ENCODE measurements around the gene MLLT6. TPM values are rescaled to one million over a fixed set of nuclear protein-coding genes. Genes with fewer than 3 reads are reported as not detected.

The MLLT6 gene
- total RNA-seq, 6 experiments from 2014 or later: 26.5 to 31.5 (median 30.2) TPM

DNA sequence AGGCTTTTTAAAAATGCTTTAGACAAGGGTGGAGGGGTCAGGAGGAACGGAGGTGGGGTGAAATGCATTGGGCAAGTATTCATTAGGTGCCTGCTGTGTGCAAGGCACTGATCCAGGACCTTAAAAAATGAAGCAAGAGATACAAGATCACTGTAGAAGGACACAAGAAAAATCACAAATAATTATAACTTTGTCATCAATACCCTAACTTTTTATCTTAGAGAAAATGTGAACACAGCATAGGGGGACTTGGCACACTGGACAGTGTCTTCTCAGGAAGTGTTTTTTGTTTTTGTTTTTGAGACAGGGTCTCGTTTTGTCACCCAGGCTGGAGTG, 37.3 kb upstream of the MLLT6 start:
- TF ChIP-seq, protein P1, sequence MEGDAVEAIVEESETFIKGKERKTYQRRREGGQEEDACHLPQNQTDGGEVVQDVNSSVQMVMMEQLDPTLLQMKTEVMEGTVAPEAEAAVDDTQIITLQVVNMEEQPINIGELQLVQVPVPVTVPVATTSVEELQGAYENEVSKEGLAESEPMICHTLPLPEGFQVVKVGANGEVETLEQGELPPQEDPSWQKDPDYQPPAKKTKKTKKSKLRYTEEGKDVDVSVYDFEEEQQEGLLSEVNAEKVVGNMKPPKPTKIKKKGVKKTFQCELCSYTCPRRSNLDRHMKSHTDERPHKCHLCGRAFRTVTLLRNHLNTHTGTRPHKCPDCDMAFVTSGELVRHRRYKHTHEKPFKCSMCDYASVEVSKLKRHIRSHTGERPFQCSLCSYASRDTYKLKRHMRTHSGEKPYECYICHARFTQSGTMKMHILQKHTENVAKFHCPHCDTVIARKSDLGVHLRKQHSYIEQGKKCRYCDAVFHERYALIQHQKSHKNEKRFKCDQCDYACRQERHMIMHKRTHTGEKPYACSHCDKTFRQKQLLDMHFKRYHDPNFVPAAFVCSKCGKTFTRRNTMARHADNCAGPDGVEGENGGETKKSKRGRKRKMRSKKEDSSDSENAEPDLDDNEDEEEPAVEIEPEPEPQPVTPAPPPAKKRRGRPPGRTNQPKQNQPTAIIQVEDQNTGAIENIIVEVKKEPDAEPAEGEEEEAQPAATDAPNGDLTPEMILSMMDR (IDR thresholded peaks at IDR 0.05): no peak; the same call in 1 of the 2 replicates
- H3K4me1 Mint-ChIP-seq (ENCODE audit: low read depth): 0 out of 2 replicates have a peak, but pooled peaks cover 6% of the 10 kb centered on the region
- no peaks in the 10 kb centered on the region for H3K36me3 Mint-ChIP-seq (ENCODE audit: low read depth)
- H3K4me3 Mint-ChIP-seq: no peak overlapping the region
- no peaks in the 10 kb centered on the region for H3K9me3 Mint-ChIP-seq
- DNase-seq: no peak
- no peak overlapping the region for H3K27ac Mint-ChIP-seq
- peaks cover 42% of the 10 kb centered on the region for H3K27me3 Mint-ChIP-seq (ENCODE audit: insufficient read depth)

DNA sequence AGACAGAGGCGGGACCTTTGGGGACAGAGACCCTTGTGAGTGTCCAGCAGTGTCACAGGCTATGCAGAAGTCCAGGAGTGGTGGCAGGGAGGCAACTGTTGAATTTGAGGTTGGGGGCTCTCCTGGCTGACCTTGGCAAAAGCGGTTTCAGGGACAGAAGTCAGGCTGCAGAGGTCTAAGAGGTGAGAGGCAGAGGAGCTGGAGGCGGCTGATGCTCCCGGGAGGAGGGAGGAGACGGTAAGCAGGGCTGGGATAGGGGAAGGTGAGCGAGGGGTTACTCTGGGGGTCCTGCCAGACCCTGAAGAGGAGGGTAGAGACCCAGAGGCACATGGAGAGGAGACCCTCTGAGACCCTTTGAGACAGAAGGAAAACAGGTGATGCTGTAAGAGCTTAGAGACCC, 35.6 kb upstream of the MLLT6 start:
- Mint-ChIP-seq H3K9me3 (no peaks in the 10 kb centered on the region), H3K27me3 (ENCODE audit: insufficient read depth) (peaks cover 38% of the 10 kb centered on the region), H3K4me1 (ENCODE audit: low read depth) (0 out of 2 replicates have a peak, but pooled peaks cover 6% of the 10 kb centered on the region), H3K27ac (no peak overlapping the region), H3K36me3 (ENCODE audit: low read depth) (no peaks in the 10 kb centered on the region), H3K4me3 (no peak overlapping the region)
- no peak for DNase-seq
- TF ChIP-seq, protein P1 (IDR thresholded peaks at IDR 0.05): no peak

DNA sequence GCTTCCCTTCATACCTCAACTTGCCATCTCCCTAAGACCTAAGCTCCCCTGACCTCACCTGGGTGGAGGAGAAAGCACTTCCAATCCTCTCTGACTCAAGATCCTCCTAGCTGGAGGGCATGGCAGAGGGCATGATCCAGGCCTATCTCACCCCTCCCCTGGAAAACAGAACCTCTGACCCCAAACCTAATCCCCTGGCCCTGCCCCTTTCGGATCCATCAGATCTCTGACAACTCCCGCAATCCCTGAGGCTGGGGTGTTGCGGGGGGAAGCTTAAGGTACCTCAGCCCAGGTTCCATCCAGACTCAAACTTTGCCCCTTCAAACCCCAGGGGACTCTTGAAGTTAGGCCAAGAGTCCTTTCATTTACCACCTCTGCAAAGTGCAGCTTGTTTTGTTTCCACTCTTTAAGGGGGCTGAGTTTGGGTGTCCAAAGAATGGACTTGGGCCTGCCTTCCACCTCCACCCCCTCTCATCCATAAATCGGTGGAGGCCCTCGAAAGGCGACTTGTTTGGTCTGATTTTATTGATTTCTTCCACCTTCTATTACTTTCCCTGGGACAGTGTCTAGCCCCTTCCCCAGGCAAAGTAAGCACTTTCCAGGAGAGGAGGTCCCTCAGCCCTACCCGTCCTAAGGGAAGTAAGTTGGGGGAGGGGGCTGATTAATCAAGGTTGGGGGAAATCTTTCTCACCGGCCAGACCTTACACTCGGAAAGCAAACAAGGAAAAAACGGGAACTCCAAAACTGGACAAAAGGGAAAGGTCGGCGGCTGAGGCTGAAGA, 32.9 kb upstream of the MLLT6 start:
- H3K27me3 Mint-ChIP-seq (ENCODE audit: insufficient read depth): peaks cover 36% of the 10 kb centered on the region
- no peak overlapping the region for H3K27ac Mint-ChIP-seq
- DNase-seq: no peak
- H3K36me3 Mint-ChIP-seq (ENCODE audit: low read depth): no peaks in the 10 kb centered on the region
- TF ChIP-seq, protein P1 (IDR thresholded peaks at IDR 0.05): no peak
- H3K9me3 Mint-ChIP-seq: no peaks in the 10 kb centered on the region
- H3K4me1 Mint-ChIP-seq (ENCODE audit: low read depth): peaks cover 26% of the 10 kb centered on the region
- H3K4me3 Mint-ChIP-seq: no peak overlapping the region

DNA sequence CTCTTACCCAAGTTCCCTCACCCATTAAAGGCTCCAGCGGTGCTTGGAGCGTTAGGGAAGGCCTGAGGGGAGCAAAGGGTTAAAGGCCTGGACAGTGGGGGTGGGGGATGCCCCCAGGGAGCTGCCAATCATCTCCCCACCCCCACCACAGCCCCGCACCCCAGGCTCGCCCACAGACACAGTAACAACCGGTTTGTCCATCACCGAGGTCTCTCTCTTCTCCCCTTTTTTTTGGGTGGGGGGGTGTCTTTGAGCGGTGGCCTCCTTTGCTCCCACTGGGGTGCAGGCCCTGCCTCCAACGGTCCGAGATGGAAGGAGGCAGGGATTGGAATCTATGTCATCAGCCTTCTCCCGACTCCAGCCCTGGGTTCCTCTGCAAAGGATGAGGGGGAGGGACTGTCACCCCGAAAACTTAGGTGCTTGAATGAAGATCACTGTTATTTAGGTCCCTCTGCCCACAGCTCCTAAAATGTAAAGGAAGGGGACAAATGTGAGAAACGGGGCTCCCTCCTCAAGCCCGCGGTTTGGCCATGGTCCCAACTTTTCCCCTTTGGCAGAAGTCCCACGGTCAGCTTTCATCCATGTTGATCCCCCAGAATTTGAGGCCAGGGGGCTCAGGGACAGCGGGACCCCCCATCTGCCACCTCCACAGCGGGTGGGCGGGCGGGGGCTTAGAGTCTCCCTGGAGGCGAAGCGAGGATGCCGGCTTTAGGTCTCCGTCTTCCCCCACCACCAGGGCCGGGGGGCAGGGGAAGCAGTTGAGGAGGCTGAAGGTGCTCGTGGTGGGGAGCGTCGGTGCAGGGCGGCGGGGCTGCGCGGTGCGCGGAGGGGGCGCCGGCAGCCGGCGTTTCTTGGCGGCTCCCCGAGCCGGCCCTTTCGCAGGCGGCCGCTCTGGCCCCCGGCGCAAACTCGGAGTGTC, 32.0 kb upstream of the MLLT6 start:
- Mint-ChIP-seq H3K27ac (no peak overlapping the region), H3K4me3 (no peak overlapping the region), H3K9me3 (no peaks in the 10 kb centered on the region), H3K36me3 (ENCODE audit: low read depth) (no peaks in the 10 kb centered on the region), H3K4me1 (ENCODE audit: low read depth) (peaks cover 28% of the 10 kb centered on the region), H3K27me3 (ENCODE audit: insufficient read depth) (peaks cover 36% of the 10 kb centered on the region)
- no peak for DNase-seq
- TF ChIP-seq, protein P1 (IDR thresholded peaks at IDR 0.05): no peak

DNA sequence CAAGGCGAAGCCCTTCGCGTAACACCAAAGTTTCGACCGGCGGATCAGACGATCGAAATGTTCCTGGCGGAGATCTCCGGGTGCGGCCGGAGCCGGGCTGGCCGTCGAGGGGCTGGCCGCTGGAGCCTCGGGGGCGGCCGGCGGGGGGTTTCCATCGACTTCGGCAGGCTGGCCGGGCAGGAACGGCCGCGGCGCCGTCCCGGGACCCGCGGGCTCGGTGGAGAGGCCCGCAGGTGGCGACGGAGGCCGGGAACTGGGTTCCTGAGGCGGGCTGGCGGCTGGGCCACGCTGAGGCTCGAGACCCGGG, 31.4 kb upstream of the MLLT6 start:
- TF ChIP-seq, protein P1 (IDR thresholded peaks at IDR 0.05): no peak
- no peak overlapping the region for H3K27ac Mint-ChIP-seq
- H3K9me3 Mint-ChIP-seq: no peaks in the 10 kb centered on the region

More for the DNA sequence above, 31.4 kb upstream of the MLLT6 start:
- Mint-ChIP-seq H3K4me3 (no peak overlapping the region), H3K27me3 (ENCODE audit: insufficient read depth) (peaks cover 30% of the 10 kb centered on the region), H3K36me3 (ENCODE audit: low read depth) (no peaks in the 10 kb centered on the region), H3K4me1 (ENCODE audit: low read depth) (peaks cover 33% of the 10 kb centered on the region)
- DNase-seq: no peak

Measured in HFFc6 (cell line).